ENCODE measurements around the gene CCDC152. TPM values are rescaled to one million over a fixed set of nuclear protein-coding genes. Genes with fewer than 3 reads are reported as not detected.

CCDC152 gene
- total RNA-seq, 1 experiment from 2014 or later: 0.26 TPM

DNA sequence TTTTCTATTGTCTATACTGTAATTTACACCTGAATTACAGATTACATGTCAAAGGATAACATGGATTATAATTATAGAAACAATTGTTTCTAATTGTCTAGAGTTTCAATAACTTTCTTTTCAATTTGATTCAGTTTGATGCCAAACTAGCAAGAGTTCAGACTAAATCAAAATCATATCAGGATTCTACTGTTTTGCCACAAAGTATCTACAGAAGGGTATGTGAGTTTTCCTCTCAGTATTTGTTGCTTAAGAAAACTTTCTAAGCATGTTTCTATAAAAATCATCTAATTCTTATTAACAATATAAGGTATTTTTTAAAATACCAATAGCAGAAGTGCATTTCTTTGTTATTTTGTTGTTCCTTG, 42.6 kb downstream of the CCDC152 start:
- Histone ChIP-seq H3K4me3 (no peak overlapping the region), H3K9me3 (ENCODE audit: insufficient read depth, low read depth) (no peaks in the 10 kb centered on the region), H3K36me3 (ENCODE audit: low read depth) (no peaks in the 10 kb centered on the region), H3K4me2 (no peak overlapping the region), H3K27ac (no peak overlapping the region), H3K27me3 (ENCODE audit: insufficient read depth, low read depth) (no peaks in the 10 kb centered on the region), H3K4me1 (replicated peaks; ENCODE audit: insufficient read depth) (no peaks in the 10 kb centered on the region), H3K79me2 (ENCODE audit: low read depth) (no peaks in the 10 kb centered on the region), H4K20me1 (ENCODE audit: insufficient read depth) (no peaks in the 10 kb centered on the region), H3K9me2 (ENCODE audit: insufficient read depth) (no peaks in the 10 kb centered on the region), H3F3A (ENCODE audit: insufficient read depth, low read depth) (no peaks in the 10 kb centered on the region), H2AFZ (no peak overlapping the region)
- DNase-seq: no peak
- POLR2A ChIA-PET (ENCODE audit: unreplicated experiment): no interaction called here
- BruUV-seq (replicated peaks): no TSS peak
- CTCF ChIA-PET: no interaction called here
- intact Hi-C loops (cut with micrococcal nuclease; ENCODE audit: unreplicated experiment): no loop called here
- TF ChIP-seq, protein P1, sequence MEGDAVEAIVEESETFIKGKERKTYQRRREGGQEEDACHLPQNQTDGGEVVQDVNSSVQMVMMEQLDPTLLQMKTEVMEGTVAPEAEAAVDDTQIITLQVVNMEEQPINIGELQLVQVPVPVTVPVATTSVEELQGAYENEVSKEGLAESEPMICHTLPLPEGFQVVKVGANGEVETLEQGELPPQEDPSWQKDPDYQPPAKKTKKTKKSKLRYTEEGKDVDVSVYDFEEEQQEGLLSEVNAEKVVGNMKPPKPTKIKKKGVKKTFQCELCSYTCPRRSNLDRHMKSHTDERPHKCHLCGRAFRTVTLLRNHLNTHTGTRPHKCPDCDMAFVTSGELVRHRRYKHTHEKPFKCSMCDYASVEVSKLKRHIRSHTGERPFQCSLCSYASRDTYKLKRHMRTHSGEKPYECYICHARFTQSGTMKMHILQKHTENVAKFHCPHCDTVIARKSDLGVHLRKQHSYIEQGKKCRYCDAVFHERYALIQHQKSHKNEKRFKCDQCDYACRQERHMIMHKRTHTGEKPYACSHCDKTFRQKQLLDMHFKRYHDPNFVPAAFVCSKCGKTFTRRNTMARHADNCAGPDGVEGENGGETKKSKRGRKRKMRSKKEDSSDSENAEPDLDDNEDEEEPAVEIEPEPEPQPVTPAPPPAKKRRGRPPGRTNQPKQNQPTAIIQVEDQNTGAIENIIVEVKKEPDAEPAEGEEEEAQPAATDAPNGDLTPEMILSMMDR (conservative IDR thresholded peaks at IDR 0.05): no peak
- TF ChIP-seq EZH2 (IDR thresholded peaks at IDR 0.05; ENCODE audit: low read depth): no peak

DNA sequence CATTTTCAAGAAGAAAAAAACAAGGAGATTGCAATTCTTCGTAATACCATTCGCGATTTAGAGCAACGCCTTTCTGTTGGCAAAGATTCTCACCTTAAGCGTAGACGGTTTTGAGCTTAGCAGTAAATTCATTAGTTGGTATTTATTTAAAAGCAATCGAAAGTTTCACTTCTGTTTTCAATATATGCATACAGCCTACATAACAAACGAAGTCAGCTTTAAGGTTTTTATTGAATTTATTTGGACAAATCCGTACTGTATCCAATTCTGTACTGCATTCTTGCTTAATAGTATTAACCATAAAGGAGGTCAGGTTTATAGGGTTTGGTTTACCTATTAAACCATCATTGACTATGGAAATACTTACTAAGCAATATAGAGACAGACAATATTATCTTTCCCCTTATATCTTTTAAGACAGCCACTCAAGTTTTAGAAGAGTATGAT, 43.1 kb downstream of the CCDC152 start:
- BruUV-seq (replicated peaks): no TSS peak
- CTCF ChIA-PET: no interaction called here

DNA sequence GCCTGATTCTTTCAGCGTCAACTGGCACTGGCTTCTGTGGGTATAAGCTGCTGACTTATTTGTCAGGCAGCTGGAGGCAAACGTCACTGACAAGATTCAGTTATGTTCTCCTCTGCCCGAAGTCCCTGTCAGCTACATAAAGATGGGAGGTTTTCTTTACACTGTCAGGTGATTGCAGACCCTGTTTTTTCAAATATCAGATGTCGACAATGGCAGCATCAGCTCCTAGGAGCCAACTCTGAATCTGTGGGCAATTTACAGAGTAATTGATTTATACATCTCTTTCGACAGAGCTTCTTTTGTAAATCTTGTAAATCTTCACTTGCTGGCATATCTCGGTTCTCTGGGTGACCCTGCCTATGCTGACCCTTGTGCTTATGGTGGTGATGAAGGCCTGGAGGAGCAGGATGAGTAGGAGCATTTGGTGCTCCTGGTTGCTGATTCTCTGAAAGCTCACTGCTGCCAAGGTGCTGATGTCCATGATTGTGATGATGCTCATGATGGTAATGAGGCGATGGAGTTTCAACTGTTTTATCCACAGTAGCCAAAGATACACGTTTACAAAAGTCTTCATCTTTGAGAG, 44.2 kb downstream of the CCDC152 start:
- CTCF ChIA-PET: interaction anchor here (0.6 kb wide), 1 partner anchor 89 kb away, joined by 5 read pairs; no protein-coding TSS in a partner anchor
- no peak overlapping the region for H3K4me3 ChIP-seq
- no TSS peak for BruUV-seq (replicated peaks)
- no peak overlapping the region for H2AFZ ChIP-seq
- H3K9me2 ChIP-seq (ENCODE audit: insufficient read depth): no peaks in the 10 kb centered on the region
- H3K4me2 ChIP-seq: no peak overlapping the region
- H3K27me3 ChIP-seq (ENCODE audit: insufficient read depth, low read depth): no peaks in the 10 kb centered on the region
- intact Hi-C loops (cut with micrococcal nuclease; ENCODE audit: unreplicated experiment): no loop called here
- no peaks in the 10 kb centered on the region for H4K20me1 ChIP-seq (ENCODE audit: insufficient read depth)
- H3K79me2 ChIP-seq (ENCODE audit: low read depth): no peaks in the 10 kb centered on the region
- no peak for DNase-seq
- H3K4me1 ChIP-seq (replicated peaks; ENCODE audit: insufficient read depth): no peaks in the 10 kb centered on the region
- TF ChIP-seq, protein P1 (conservative IDR thresholded peaks at IDR 0.05): no peak
- no peak for TF ChIP-seq EZH2 (IDR thresholded peaks at IDR 0.05; ENCODE audit: low read depth)
- H3F3A ChIP-seq (ENCODE audit: insufficient read depth, low read depth): no peaks in the 10 kb centered on the region
- no peaks in the 10 kb centered on the region for H3K36me3 ChIP-seq (ENCODE audit: low read depth)
- no peak overlapping the region for H3K27ac ChIP-seq
- H3K9me3 ChIP-seq (ENCODE audit: insufficient read depth, low read depth): no peaks in the 10 kb centered on the region
- POLR2A ChIA-PET (ENCODE audit: unreplicated experiment): no interaction called here

More for the DNA sequence above, 43.1 kb downstream of the CCDC152 start:
- H3K79me2 ChIP-seq (ENCODE audit: low read depth): no peaks in the 10 kb centered on the region
- no peak for DNase-seq
- H2AFZ ChIP-seq: no peak overlapping the region
- TF ChIP-seq, protein P1 (conservative IDR thresholded peaks at IDR 0.05): no peak
- H3K27me3 ChIP-seq (ENCODE audit: insufficient read depth, low read depth): no peaks in the 10 kb centered on the region
- H3K36me3 ChIP-seq (ENCODE audit: low read depth): no peaks in the 10 kb centered on the region
- no peak overlapping the region for H3K4me2 ChIP-seq
- H3K4me3 ChIP-seq: no peak overlapping the region
- no peaks in the 10 kb centered on the region for H3K4me1 ChIP-seq (replicated peaks; ENCODE audit: insufficient read depth)
- H4K20me1 ChIP-seq (ENCODE audit: insufficient read depth): no peaks in the 10 kb centered on the region
- H3K9me3 ChIP-seq (ENCODE audit: insufficient read depth, low read depth): no peaks in the 10 kb centered on the region
- H3K27ac ChIP-seq: no peak overlapping the region
- H3K9me2 ChIP-seq (ENCODE audit: insufficient read depth): no peaks in the 10 kb centered on the region
- intact Hi-C loops (cut with micrococcal nuclease; ENCODE audit: unreplicated experiment): no loop called here
- POLR2A ChIA-PET (ENCODE audit: unreplicated experiment): no interaction called here
- no peaks in the 10 kb centered on the region for H3F3A ChIP-seq (ENCODE audit: insufficient read depth, low read depth)
